IPS-18c (cell line): ENCODE measurements around the gene PICALM.
"Not testable (repeated sequence)": the region's sequence is repeated elsewhere in the genome, so short reads cannot be mapped to it uniquely, and the experiment has no call there.

Experiments used
- H3K4me3 ChIP-seq: 2 replicates; pipeline ENCODE4 v1.7.0; 2013; ENCODE audit warnings: low read depth, mild to moderate bottlenecking, low read length, moderate library complexity; ENCODE audit not compliant: insufficient read depth
- H3K9me3 ChIP-seq: one replicate; pipeline ENCODE4 v1.6.1; 2013; ENCODE audit warnings: mild to moderate bottlenecking, low read length, moderate library complexity; ENCODE audit not compliant: control insufficient read depth, insufficient read depth

PICALM gene

GRCh38 chr11:86068951-86069407, at the start of gene PICALM:
Gene PICALM, minus strand, starts transcription at chr11:86069084. Its CDS starts 304 bp downstream, at chr11:86068780.
- H3K9me3 ChIP-seq, result no peaks in the 10 kb centered on the region
- peak within 1 kb of the TSS; percentile 90 for H3K4me3 ChIP-seq

- Histone ChIP-seq H3K4me3 (no peak overlapping the region), H3K9me3 (no peaks in the 10 kb centered on the region)
These were observed 49.4 kb upstream of the PICALM start for GRCh38 chr11:86118253-86118652.

- no peak overlapping the region for H3K4me3 ChIP-seq
- H3K9me3 ChIP-seq, result no peaks in the 10 kb centered on the region
These were observed 48.8 kb upstream of the PICALM start for GRCh38 chr11:86117712-86118063.

GRCh38 chr11:86117001-86117711, 48.3 kb upstream of the PICALM start:
- Histone ChIP-seq H3K9me3 (no peaks in the 10 kb centered on the region), H3K4me3 (no peak overlapping the region)

GRCh38 chr11:86116386-86116726, 47.5 kb upstream of the PICALM start:
- H3K9me3 ChIP-seq, result no peaks in the 10 kb centered on the region
- H3K4me3 ChIP-seq, result no peak overlapping the region

- Histone ChIP-seq H3K9me3 (no peaks in the 10 kb centered on the region), H3K4me3 (no peak overlapping the region)
These were observed 46.9 kb upstream of the PICALM start for GRCh38 chr11:86115542-86116385.

- Histone ChIP-seq H3K9me3 (peaks cover 4% of the 10 kb centered on the region), H3K4me3 (no peak overlapping the region)
These were observed 40.2 kb upstream of the PICALM start for GRCh38 chr11:86108890-86109638.

GRCh38 chr11:86108191-86108590, 39.3 kb upstream of the PICALM start:
- Histone ChIP-seq H3K9me3 (peaks cover 4% of the 10 kb centered on the region), H3K4me3 (no peak overlapping the region)

GRCh38 chr11:86106916-86107315, 38.0 kb upstream of the PICALM start:
- H3K4me3 ChIP-seq, result no peak overlapping the region
- peaks cover 4% of the 10 kb centered on the region for H3K9me3 ChIP-seq

- H3K4me3 ChIP-seq, H3K9me3 ChIP-seq: not testable (repeated sequence)
These were observed 37.1 kb upstream of the PICALM start for GRCh38 chr11:86106031-86106430.

- H3K9me3 ChIP-seq, H3K4me3 ChIP-seq: not testable (repeated sequence)
These were observed 36.7 kb upstream of the PICALM start for GRCh38 chr11:86105601-86106000.

GRCh38 chr11:86103808-86104207, 34.9 kb upstream of the PICALM start:
- Histone ChIP-seq H3K9me3 (peaks cover 1% of the 10 kb centered on the region), H3K4me3 (no peak overlapping the region)

- no peak overlapping the region for H3K4me3 ChIP-seq
- H3K9me3 ChIP-seq, result no peaks in the 10 kb centered on the region
These were observed 33.1 kb upstream of the PICALM start for GRCh38 chr11:86101941-86102407.

GRCh38 chr11:86101493-86101892, 32.6 kb upstream of the PICALM start:
- Histone ChIP-seq H3K4me3 (no peak overlapping the region), H3K9me3 (no peaks in the 10 kb centered on the region)

GRCh38 chr11:86099874-86100273, 31.0 kb upstream of the PICALM start:
- no peaks in the 10 kb centered on the region for H3K9me3 ChIP-seq
- H3K4me3 ChIP-seq, result no peak overlapping the region

GRCh38 chr11:86097980-86098379, 29.1 kb upstream of the PICALM start:
- Histone ChIP-seq H3K9me3 (no peaks in the 10 kb centered on the region), H3K4me3 (no peak overlapping the region)

- no peaks in the 10 kb centered on the region for H3K9me3 ChIP-seq
- no peak overlapping the region for H3K4me3 ChIP-seq
These were observed 22.7 kb upstream of the PICALM start for GRCh38 chr11:86091566-86091965.

GRCh38 chr11:86091086-86091485, 22.2 kb upstream of the PICALM start:
- no peaks in the 10 kb centered on the region for H3K9me3 ChIP-seq
- H3K4me3 ChIP-seq, result no peak overlapping the region
